ENCODE measurements around the gene HIVEP2. TPM values are rescaled to one million over a fixed set of nuclear protein-coding genes. Genes with fewer than 3 reads are reported as not detected.

Gene HIVEP2
- total RNA-seq, 1 donor from 2014 or later = 11.8 TPM

- Mint-ChIP-seq H3K27ac (no peak overlapping the region), H3K27me3 (peaks cover 2% of the 10 kb centered on the region), H3K9me3 (ENCODE audit: low read depth) (no peaks in the 10 kb centered on the region), H3K36me3 (ENCODE audit: insufficient read depth) (no peaks in the 10 kb centered on the region), H3K4me1 (ENCODE audit: low read depth) (peaks cover 21% of the 10 kb centered on the region), H3K4me3 (ENCODE audit: low read depth) (no peak overlapping the region)
- DNase-seq (ENCODE audit: low spot score, unreplicated experiment) = no peak
- TF ChIP-seq, protein P1, sequence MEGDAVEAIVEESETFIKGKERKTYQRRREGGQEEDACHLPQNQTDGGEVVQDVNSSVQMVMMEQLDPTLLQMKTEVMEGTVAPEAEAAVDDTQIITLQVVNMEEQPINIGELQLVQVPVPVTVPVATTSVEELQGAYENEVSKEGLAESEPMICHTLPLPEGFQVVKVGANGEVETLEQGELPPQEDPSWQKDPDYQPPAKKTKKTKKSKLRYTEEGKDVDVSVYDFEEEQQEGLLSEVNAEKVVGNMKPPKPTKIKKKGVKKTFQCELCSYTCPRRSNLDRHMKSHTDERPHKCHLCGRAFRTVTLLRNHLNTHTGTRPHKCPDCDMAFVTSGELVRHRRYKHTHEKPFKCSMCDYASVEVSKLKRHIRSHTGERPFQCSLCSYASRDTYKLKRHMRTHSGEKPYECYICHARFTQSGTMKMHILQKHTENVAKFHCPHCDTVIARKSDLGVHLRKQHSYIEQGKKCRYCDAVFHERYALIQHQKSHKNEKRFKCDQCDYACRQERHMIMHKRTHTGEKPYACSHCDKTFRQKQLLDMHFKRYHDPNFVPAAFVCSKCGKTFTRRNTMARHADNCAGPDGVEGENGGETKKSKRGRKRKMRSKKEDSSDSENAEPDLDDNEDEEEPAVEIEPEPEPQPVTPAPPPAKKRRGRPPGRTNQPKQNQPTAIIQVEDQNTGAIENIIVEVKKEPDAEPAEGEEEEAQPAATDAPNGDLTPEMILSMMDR (IDR thresholded peaks at IDR 0.05; ENCODE audit: unreplicated experiment) = no peak
These were observed 87.7 kb downstream of the HIVEP2 start for GRCh38 chr6:142857233-142857761.

DNA sequence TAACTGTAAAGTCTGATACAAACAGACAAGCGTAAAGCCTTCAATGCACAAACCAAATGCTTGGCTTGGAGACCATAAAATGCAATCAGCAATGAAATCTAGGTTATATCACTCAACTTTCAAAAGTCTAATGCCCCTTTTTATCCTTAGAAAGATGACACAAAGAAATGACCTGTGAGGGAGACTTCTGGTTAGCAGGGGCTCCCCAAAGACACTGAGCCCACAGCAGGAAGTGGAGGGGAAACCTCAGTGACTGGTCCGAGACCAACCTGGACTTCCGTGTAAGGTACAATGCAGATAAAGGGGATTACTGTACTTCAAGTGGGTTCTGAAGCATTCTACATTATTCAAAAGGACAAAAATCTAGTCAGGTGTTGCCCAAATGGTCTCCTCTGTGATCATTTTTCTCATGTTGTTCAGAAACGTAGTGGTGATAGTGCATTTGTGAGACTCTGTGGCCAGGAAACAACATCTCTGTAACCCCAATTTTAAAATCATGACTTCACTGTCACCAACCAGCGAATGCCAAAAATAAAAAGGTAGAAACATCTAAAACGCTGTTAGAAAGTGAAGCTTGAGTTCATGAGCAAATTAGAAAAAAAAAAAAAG, 88.2 kb downstream of the HIVEP2 start:
- Mint-ChIP-seq H3K27me3 (peaks cover 2% of the 10 kb centered on the region), H3K4me1 (ENCODE audit: low read depth) (peaks cover 21% of the 10 kb centered on the region), H3K36me3 (ENCODE audit: insufficient read depth) (no peaks in the 10 kb centered on the region), H3K27ac (peak overlapping the region; percentile 68), H3K4me3 (ENCODE audit: low read depth) (no peak overlapping the region), H3K9me3 (ENCODE audit: low read depth) (no peaks in the 10 kb centered on the region)
- TF ChIP-seq, protein P1 (IDR thresholded peaks at IDR 0.05; ENCODE audit: unreplicated experiment) = no peak
- no peak for DNase-seq (ENCODE audit: low spot score, unreplicated experiment)

DNA sequence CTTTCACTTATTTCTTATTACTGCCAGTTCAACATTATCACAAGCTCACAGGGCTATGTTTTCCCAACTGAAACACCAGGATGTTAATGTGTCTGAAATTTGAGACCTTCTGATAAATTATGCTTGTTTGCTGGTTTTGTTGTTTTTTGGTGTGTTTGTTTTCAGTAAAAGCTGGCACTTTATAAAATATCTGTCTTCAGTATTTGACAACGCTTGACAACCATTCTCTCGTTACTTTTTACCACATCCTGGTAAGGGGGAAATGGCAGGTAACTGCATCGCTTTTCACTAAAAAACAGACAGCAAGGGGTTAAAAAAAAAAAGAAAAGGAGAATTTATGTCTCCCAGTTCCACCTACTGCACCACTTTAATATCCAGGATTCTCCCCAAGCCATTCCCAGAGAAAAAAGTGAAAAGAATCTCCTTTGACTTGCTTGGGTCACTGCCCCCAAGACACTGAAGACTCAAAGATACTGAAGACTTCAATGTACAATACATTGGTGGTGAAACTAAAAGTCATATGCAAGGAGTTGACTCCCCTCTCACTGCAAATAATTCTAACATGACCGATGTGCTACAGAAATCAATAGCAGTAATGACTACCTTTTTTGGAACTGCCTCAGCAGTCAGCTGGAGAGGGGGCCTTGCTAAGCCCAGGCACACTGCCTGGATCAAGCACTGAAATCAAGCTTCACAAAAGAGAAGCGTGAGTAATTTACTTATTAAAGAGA, 88.9 kb downstream of the HIVEP2 start:
- TF ChIP-seq, protein P1 (IDR thresholded peaks at IDR 0.05; ENCODE audit: unreplicated experiment) = no peak
- Mint-ChIP-seq H3K4me1 (ENCODE audit: low read depth) (peaks cover 21% of the 10 kb centered on the region), H3K27ac (no peak overlapping the region), H3K36me3 (ENCODE audit: insufficient read depth) (no peaks in the 10 kb centered on the region), H3K9me3 (ENCODE audit: low read depth) (no peaks in the 10 kb centered on the region), H3K4me3 (ENCODE audit: low read depth) (no peak overlapping the region), H3K27me3 (peaks cover 2% of the 10 kb centered on the region)
- no peak for DNase-seq (ENCODE audit: low spot score, unreplicated experiment)

DNA sequence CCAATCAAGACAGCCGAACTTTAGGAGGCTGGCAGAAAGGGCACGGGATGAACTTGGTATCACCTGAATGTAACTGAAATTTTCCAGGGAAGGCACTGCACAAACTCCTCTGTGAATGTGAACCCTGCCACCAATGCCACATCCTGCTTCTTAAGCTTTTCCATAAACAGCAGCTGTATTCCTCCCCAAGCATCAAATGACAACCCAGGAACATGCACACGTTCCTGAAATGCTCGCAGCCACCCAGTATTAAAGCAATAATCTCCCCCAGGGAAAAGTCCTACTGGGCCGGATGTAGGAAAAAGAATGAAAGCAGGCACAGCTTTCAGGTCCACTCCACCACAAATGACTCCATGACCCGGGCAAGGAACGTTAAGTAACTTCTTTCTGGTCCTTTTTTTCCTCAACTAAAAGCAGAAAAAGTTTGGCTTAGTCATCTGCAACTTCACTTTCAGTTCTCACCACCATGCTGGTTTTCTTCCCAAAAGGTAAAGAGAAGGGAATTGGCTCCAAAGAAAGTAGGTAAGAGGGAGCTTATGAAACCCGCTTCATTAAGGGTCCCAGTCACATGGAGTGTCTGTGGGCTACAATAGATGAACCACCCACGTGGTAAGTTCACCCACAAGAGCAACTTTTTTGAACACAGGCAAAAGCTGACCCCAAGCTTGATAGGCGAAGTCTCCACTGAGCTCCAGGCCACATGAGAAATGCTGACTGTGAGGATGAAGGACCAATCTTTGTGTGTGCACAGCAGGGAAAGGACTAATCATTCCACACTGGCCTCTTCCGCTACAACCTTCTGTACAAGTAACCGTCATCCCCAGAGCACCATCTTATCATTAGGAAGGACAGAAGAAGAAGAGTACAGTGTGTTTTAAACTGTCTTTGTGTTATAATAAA, 90.1 kb downstream of the HIVEP2 start:
- peaks cover 21% of the 10 kb centered on the region for H3K4me1 Mint-ChIP-seq (ENCODE audit: low read depth)
- H3K27me3 Mint-ChIP-seq = peaks cover 2% of the 10 kb centered on the region
- H3K4me3 Mint-ChIP-seq (ENCODE audit: low read depth) = no peak overlapping the region
- H3K36me3 Mint-ChIP-seq (ENCODE audit: insufficient read depth) = no peaks in the 10 kb centered on the region
- H3K9me3 Mint-ChIP-seq (ENCODE audit: low read depth) = no peaks in the 10 kb centered on the region
- TF ChIP-seq, protein P1 (IDR thresholded peaks at IDR 0.05; ENCODE audit: unreplicated experiment) = no peak
- no peak for DNase-seq (ENCODE audit: low spot score, unreplicated experiment)
- H3K27ac Mint-ChIP-seq = no peak overlapping the region

Measured in progenitor cell of endocrine pancreas (in vitro differentiated cells).